Islet precursor cell (in vitro differentiated cells): Measurements from ENCODE around the gene TMEM132C.

Experiments
- DNase-seq: peaks from one replicate; pipeline ENCODE4 v3.0.0-alpha.2; 2018

TMEM132C gene

DNA sequence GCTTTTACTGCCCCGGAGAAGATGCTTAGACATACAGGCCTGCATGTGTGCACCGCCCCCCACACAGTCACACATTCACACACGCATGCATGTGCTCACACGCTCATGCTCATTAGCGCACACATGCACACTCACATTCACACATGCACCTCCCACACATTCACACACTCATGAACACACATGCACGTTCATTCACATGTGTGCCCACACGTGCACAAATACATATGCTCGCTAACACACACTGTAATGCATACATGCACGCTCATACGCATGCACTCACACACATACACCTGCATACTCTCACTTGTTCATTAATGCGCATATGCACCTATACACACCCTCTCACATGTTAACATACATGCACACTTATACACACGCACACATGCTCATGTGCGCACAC lies 21.9 kb downstream of the TMEM132C start:
- DNase-seq: no peak

DNA sequence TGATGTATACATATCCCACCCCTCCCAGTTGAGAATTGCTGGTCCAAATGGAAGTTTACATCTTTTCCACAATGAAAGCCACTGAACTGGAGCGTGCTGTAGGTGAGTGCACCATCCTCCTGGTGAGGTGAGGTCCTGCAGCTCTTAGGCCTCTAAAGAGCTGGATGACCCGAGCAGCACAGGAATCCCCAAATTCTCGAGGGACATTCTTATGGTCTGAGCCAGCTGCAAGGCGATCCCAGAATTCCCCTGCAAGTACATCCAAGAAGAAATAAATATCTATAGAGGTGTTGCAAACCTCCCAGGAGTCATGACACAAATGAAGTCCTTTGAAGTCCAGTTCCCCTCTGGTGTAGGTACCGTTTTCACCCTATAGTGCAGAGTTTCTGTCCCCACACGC lies 24.0 kb downstream of the TMEM132C start:
- no peak for DNase-seq

DNA sequence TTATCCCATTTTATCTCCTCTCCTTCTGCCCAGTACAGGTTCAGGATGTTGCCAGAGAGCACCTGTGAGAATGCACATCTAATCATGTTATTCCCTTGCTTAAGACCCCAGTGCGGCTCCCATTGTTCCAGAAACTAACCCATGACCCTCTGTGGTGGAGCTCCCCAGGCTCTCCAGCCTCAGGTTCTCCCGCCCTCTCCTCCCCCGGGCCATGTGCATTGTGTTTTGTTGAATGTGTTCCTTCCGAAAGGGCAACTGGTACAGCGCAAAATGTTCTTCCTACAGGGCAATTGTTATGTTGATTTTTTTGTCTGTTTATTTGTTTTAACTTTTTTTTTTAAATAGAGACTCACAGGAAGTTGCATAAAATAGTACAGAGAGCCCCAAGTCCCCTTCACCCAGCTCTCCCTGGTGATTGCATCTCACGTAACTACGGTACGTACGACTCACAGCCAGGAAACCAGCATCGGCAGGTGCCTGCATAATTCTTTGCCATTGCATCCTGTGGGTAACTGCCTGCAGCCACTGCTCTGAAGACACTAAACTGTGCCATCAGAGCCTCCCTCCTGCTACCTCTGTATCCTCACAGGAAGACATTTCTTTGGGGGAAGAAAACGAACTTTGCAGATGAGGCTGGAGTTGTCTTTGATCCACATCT lies 31.2 kb downstream of the TMEM132C start:
- no peak for DNase-seq

- DNase-seq: no peak
These were observed 38.4 kb downstream of the TMEM132C start for GRCh38 chr12:128305336-128305892.

DNA sequence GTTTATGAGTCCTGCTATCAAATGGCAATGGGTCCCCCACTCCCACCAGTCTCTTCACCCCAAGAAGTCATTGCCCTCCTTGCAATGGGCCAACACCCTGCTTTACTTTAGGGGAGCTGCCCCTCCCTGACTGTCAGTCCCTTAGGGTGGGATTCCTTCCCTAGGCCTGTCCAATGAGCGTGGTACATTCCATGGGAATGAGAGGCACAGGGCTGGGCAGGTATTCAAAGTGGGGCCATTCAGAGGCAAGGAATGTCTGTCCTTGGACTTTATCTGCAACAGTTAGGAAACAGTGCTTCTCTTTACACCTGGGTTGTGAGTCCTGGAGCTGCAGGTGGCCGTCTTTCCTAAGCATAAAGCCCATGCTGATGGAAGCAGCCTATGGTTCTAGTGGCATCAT lies 40.8 kb downstream of the TMEM132C start:
- DNase-seq: peak; percentile 66

- no peak for DNase-seq
These were observed 45.7 kb downstream of the TMEM132C start for GRCh38 chr12:128312661-128313060.

- DNase-seq: no peak
These were observed 47.0 kb downstream of the TMEM132C start for GRCh38 chr12:128313931-128314330.

GRCh38 chr12:128314611-128315010 lies 47.6 kb downstream of the TMEM132C start:
- peak; percentile 68 for DNase-seq

DNA sequence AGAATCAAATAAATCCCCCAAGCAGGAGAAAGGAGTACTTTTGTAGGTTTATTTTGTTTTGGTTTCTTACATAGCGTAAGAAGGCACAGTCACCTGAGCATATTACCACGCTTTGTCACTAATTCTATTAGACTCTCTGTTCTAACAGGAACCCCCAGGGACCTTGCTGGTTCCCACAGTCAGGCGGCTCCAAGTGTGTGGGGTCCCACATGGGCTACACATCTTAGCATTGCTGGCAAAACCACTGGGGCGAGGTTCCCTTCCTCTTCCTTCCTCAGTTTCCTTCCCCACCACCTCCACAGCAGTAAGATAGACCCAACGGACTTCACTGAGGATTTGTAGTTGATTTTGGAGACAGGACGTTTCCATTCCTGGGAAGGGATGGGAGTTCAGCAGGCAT lies 49.1 kb downstream of the TMEM132C start:
- no peak for DNase-seq

DNA sequence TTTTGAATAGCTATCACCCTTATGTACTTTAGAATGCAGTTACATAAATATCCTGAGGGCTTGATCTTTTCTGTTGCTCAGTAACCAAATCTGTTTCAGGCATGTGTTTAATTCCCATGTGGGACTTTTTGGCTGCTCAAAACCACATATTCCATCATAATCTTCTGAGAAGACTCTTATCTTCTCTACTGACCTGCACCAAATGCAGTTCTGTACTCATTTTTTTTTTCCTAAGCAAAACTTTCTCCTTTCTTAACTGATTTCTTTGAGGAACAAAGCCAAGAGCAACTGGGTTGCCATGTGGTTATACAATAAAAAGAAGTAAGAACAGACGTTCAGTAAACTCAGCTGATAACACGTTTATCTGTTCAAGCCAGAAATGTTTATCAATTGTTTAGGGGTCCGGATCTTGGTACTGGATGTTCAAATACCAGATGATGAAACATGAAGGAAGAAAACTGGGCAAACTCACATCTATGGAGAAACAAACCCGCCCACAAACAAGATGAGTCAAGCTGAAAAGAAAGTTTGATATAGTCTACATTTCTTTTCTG lies 50.1 kb downstream of the TMEM132C start:
- no peak for DNase-seq

GRCh38 chr12:128318341-128318740 lies 51.4 kb downstream of the TMEM132C start:
- no peak for DNase-seq

DNA sequence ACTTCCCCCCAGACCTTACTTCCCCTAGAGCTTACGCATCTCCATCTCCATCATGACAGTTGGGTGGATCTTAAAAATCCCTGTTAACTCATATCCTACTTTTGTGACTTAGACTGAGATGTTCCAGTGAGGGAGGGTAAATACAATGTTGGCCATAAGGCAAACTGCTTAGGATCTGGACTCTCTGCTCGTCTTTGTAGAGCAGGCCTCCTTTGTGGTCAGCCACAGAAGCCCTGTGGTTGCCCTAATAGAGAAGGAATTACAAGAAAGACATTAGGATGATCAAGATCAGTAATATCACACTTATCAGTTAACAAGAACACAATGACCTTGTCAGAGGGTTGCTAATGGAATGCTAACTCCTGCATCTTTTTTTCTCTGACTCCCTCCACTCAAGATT lies 52.0 kb downstream of the TMEM132C start:
- DNase-seq: peak; percentile 83

GRCh38 chr12:128322341-128322740 lies 55.4 kb downstream of the TMEM132C start:
- DNase-seq: no peak

DNA sequence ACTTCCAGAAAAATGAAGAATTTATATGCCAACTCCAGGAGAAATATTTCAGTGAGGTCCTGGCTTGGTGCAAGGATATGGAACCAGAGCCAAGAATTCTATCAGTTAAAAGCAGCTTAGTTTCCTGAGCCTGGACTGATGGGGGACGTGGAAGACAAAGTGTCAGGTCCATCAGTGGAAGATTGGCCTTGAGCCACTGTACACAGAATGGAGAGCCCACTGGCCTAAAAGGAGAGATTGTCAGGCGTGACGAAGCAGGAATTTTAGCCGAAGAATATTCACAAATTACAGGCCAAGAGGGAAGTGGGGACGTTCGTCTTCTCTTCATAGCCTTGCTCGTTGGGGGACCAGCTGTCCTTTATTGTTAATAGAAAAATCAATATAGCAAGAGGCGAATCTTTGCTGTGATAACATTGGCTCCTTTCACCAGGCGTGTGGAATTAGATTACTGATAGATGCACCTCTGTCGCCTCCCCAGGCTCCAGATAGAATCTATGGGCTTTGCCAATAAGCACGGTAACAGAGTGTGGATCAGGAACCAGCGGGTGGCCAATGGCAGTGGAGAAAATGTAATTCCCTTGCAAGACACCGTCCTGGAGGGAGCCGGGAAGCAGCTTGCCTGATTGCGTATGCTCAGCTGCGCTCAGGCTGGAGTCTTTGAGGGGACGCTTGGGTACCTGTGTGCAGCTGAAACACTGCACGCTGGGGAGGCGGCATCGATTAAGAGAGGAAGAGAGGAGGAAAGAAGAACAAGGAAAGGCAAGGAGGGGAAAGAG lies 56.4 kb downstream of the TMEM132C start:
- no peak for DNase-seq

DNA sequence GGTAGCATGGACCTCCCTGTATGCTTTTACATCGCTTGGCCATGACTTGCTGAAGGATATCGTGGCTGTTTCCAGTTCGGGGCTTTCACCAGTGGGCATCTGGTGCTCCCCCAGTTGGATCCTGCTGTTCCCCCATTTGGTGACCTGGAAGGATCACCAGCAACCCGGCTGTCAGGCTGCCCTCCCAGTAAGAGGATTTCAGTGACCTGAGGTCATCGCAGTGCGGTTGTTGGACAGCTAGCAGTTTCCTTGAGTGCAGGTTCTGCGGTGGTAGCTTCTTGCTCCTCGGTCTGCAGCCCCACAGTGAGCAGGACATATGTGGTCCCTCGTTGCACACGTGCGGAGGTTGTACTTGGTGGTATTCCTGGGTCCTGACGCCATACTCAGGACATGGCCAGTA lies 58.7 kb downstream of the TMEM132C start:
- DNase-seq: no peak

DNA sequence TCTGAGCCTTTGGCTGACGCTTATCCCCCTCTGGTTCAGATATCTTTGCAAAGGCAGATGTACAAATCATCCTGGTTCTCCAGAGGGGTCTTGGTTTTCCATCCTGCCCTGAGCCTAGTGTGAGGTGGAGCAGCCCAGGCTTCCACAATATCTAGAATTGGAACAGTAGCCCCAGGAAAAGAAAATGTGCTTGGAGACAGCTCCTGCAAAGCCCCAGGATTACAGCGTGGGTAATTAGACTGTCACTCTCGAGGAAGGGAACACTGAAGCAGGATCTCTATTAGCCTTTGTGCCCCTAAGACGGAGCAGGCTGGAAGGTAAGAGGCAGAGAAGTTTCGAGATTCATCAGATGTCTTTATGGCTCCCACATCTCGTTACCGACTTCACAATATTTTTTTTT lies 59.4 kb downstream of the TMEM132C start:
- DNase-seq: no peak

DNA sequence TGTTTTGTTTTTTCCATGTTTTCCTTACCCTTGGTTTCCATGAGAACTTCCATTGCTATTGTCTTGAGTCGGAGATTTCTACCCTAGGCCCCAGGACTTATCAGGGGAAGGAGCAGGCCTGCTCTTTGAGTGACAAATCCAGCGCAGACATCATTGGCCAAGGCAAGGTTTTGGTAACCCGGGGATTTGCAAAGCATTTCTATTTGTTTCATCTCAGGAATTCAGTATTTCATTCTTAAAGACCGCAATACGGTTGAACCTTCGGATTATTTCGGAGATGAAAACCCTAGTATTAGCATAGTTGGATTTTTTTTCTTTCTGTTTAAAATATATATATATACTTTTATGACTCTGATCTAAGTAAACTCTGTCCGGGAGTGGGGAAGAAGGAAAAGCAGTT lies 62.0 kb downstream of the TMEM132C start:
- no peak for DNase-seq

GRCh38 chr12:128336204-128337070 lies 69.5 kb downstream of the TMEM132C start:
- peak; percentile 37 for DNase-seq

DNA sequence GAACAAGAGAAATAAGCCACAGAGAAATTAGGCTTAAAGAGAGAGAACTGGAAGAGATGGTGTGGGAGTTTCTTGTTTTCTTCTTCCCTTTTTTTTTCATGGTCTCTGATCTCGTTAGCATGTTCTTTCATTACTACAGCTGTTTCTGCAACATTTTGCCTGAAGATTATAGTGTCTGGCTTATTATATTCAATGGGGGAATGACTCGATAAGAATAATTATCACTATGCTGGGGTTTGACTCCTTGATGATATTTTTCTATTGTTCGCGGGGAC lies 70.0 kb downstream of the TMEM132C start:
- DNase-seq: no peak

GRCh38 chr12:128337431-128338170 lies 70.6 kb downstream of the TMEM132C start:
- peak; percentile 28 for DNase-seq

GRCh38 chr12:128338386-128339125 lies 71.6 kb downstream of the TMEM132C start:
- peak; percentile 53 for DNase-seq

- peak; percentile 73 for DNase-seq
These were observed 72.2 kb downstream of the TMEM132C start for GRCh38 chr12:128339126-128339520.
